Measurements from ENCODE around the gene NAA35. TPM values are rescaled to one million over a fixed set of nuclear protein-coding genes. Genes with fewer than 3 reads are reported as not detected.

NAA35 gene
- total and polyA plus RNA-seq, 12 donors = 8.4 to 44.6 (median 23.8) TPM

DNA sequence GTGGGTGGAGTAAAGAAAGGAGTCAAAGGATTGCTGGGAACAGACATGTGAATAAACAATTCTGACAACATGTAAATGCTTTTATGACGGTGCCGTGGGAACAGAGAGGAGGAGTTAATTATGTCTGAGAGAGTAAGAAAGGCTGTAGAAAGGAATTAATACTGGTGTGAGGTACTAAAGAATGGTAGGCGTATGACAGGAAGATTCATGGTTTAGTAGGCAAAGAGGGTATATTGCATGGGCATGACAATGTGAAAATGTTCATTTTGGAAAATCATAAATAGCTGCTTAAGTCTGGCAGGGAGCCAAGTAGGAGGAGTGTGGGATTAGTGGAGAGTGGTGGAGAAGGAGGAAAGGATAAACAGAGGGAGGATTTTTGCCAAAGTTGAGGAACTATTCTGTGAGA lies 19.7 kb downstream of the NAA35 start:
- no peaks in the 10 kb centered on the region for H3K9me3 ChIP-seq (replicated peaks in 1 of 3)
- intact Hi-C loops (cut with DNase I) = no loop called here
- no peak for DNase-seq
- no peak overlapping the region for H3K27ac ChIP-seq
- no peak overlapping the region for H3K4me3 ChIP-seq
- no peaks in the 10 kb centered on the region for H3K4me1 ChIP-seq (replicated peaks in 1 of 2)
- no peaks in the 10 kb centered on the region for H3K27me3 ChIP-seq
- 68 to 87% (median 85%) methylated on average over 3 of the region's 3 CpGs for WGBS, 4 donors
- TF ChIP-seq, protein P1, sequence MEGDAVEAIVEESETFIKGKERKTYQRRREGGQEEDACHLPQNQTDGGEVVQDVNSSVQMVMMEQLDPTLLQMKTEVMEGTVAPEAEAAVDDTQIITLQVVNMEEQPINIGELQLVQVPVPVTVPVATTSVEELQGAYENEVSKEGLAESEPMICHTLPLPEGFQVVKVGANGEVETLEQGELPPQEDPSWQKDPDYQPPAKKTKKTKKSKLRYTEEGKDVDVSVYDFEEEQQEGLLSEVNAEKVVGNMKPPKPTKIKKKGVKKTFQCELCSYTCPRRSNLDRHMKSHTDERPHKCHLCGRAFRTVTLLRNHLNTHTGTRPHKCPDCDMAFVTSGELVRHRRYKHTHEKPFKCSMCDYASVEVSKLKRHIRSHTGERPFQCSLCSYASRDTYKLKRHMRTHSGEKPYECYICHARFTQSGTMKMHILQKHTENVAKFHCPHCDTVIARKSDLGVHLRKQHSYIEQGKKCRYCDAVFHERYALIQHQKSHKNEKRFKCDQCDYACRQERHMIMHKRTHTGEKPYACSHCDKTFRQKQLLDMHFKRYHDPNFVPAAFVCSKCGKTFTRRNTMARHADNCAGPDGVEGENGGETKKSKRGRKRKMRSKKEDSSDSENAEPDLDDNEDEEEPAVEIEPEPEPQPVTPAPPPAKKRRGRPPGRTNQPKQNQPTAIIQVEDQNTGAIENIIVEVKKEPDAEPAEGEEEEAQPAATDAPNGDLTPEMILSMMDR (IDR thresholded peaks at IDR 0.05) = no peak
- no peak for TF ChIP-seq POLR2A (IDR thresholded peaks at IDR 0.05)
- peaks cover 0 to 25% of the 10 kb centered on the region in 2 donors for H3K36me3 ChIP-seq (replicated peaks in 1 of 2)

DNA sequence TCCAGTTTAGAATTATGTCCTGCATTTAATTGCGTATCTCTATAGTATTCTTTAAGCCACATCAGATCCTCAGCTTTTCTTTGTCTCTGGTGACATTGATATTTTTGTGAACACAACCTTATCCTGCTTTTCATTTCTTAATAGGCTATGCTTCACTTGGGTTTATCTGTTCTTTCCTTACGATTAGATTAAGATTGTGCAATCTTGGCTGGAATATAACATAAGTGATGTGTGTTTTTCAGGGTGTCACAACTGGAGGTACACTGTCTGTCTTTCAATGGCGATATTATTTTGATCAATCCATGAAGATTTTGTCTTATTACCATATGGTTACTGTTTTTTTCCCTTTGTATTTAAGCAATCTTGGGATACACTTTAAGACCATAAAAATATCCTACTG lies 23.6 kb downstream of the NAA35 start:
- no peak for DNase-seq
- intact Hi-C loops (cut with DNase I) = no loop called here
- 82 to 87% (median 83%) methylated on average over 3 of the region's 3 CpGs for WGBS, 4 donors
- H3K27me3 ChIP-seq = no peaks in the 10 kb centered on the region
- TF ChIP-seq, protein P1 (IDR thresholded peaks at IDR 0.05) = no peak
- TF ChIP-seq POLR2A (IDR thresholded peaks at IDR 0.05) = no peak
- H3K9me3 ChIP-seq (replicated peaks in 1 of 3) = no peaks in the 10 kb centered on the region
- no peak overlapping the region for H3K4me3 ChIP-seq
- H3K36me3 ChIP-seq (replicated peaks in 1 of 2) = peaks cover 0 to 32% of the 10 kb centered on the region in 2 donors
- H3K4me1 ChIP-seq (replicated peaks in 1 of 2) = no peaks in the 10 kb centered on the region
- H3K27ac ChIP-seq = no peak overlapping the region

DNA sequence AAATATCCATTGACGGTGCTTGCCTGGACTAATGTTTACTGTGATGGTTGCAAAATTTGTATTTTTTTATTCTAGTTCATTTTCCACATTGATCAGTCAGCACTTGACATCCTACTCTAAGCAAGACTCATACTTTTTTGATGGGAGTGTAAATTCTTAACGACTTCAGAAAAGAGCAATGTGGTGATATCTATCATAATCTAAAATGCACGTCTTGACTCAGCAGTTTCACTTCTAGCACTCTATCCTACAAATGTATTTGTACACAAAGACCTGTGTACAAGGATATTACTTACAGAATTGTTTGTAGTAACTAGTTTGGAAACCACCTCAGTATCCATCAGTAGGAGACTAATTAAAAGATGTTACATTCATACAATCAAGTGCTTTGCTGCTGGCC lies 24.0 kb downstream of the NAA35 start:
- H3K4me1 ChIP-seq (replicated peaks in 1 of 2) = no peaks in the 10 kb centered on the region
- no peak overlapping the region for H3K4me3 ChIP-seq
- intact Hi-C loops (cut with DNase I) = no loop called here
- DNase-seq = no peak
- H3K27me3 ChIP-seq = no peaks in the 10 kb centered on the region
- no peak overlapping the region for H3K27ac ChIP-seq
- WGBS, 4 donors = 94 to 96% (median 95%) methylated on average over 3 of the region's 3 CpGs
- H3K9me3 ChIP-seq (replicated peaks in 1 of 3) = no peaks in the 10 kb centered on the region
- no peak for TF ChIP-seq POLR2A (IDR thresholded peaks at IDR 0.05)
- TF ChIP-seq, protein P1 (IDR thresholded peaks at IDR 0.05) = no peak
- peaks cover 0 to 32% of the 10 kb centered on the region in 2 donors for H3K36me3 ChIP-seq (replicated peaks in 1 of 2)

DNA sequence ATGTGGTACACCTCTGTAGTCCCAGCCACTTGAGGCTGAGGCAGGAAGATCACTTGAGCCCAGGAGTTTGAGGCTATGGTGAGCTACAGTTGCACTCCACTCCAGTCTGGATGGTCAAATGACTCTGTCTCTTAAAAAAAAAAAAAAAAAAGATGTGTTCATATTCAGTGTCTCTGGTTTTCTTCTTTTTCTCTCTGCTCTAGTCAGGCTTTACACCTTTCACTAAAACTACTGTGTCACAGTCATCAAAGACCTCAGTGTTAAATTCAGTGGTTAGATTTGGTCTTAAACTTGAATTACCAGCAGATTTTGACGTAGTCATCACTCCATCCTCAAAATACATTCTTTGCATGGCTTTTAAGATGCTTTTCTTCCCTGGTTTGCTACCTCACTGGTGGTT lies 28.8 kb downstream of the NAA35 start:
- Histone ChIP-seq H3K27ac (no peak overlapping the region), H3K36me3 (replicated peaks in 1 of 2) (peaks cover 0 to 15% of the 10 kb centered on the region in 2 donors), H3K4me3 (no peak overlapping the region), H3K4me1 (replicated peaks in 1 of 2) (no peaks in the 10 kb centered on the region), H3K9me3 (replicated peaks in 1 of 3) (no peaks in the 10 kb centered on the region), H3K27me3 (no peaks in the 10 kb centered on the region)
- 90 to 100% (median 99%) methylated on average over 1 of the region's 1 CpG for WGBS, 4 donors
- DNase-seq = no peak
- TF ChIP-seq, protein P1 (IDR thresholded peaks at IDR 0.05) = no peak
- no peak for TF ChIP-seq POLR2A (IDR thresholded peaks at IDR 0.05)
- intact Hi-C loops (cut with DNase I) = no loop called here
